A549 treated with Hydrocortisone at 1 μM for 4 hours (cell line): ENCODE data around the gene PNN. TPM values are rescaled to one million over a fixed set of nuclear protein-coding genes. Genes with fewer than 3 reads are reported as not detected.

ENCODE experiments used
- total RNA-seq: library from RNA; stranded (reverse); fragments of 200-300 nt; extraction: Qiagen RNA extraction; gene quantifications from 5 replicates; pipeline ENCODE4 v1.2.3, GENCODE V29; 2022

PNN gene
- 36.1 to 57.2 TPM (median 42.9 TPM) in 5 replicates for total RNA-seq

DNA sequence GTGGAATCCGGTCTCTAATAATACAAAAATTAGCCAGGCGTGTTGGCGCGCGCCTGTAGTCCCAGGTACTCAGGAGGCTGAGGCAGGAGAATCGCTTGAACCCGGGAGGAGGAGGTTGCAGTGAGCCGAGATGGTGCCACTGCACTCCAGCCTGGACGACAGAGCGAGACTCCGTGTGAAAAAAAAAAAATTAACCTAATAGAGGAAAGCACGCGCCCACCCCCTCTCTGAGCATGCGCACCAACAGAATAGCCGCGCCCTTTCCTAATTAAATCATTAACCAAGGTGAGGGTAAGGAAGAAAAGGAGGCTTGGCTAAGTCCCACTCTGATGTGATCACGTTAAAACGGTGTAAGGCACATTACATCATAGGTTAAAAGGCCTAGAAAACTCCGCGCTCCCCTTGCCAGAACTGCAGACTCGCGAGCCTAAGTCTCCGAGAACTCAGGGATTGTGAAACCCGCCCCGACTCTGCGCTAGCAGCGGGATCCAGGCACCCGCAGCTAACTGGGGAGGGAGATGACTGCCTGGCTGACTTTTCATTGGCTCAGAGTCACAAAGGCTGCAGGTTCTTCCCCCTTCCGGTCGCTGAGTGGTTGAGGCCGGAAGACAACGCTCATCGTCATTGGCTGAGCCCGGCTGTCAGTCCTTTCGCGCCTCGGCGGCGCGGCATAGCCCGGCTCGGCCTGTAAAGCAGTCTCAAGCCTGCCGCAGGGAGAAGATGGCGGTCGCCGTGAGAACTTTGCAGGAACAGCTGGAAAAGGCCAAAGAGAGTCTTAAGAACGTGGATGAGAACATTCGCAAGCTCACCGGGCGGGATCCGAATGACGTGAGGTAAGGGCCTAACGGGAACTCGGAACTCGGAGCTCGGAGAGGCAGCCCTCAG is at the start of gene PNN:
Gene PNN (plus strand): TSS at position 695 of the 885 bp plus-strand sequence. CDS start 26 bp downstream, at position 721.

Other genes starting within 250 kb of the PNN start
- gene SEC23A, start 72.0 kb upstream of the PNN start, total RNA-seq: 51.7 to 103 TPM (median 86.7 TPM) in 5 replicates
- gene GEMIN2, start 60.9 kb upstream of the PNN start, total RNA-seq: 20.5 to 35.3 TPM (median 24.8 TPM) in 5 replicates
- gene TRAPPC6B, start 4.9 kb upstream of the PNN start, total RNA-seq: 11.1 to 18.3 TPM (median 12.7 TPM) in 5 replicates
- gene MIA2, start 58.7 kb downstream of the PNN start, total RNA-seq: 19.4 to 24.6 TPM (median 20.1 TPM) in 5 replicates